ENCODE results near the gene NET1.

Gene NET1

DNA sequence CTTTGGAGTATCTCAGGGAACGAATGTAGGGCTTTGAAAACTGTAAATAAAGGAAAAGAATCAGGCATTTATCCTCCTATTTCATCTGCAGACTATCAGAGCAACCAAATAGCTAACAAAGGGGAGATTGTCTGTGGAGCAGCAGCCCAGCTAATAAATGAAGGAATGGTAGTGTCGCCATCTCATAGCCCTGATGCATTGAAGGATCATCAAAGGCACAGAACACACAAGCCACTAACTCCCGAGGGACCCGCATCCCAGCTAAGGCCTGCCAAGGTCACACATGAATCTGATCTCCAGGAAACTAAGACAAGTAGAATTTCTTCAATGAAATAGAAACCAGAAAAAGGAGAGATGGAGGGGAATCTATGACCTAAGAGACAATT lies 48.8 kb downstream of the NET1 start:
- in situ Hi-C loops (cut with HindIII; ENCODE audit: low sequenced_read_pairs), result no loop called here

DNA sequence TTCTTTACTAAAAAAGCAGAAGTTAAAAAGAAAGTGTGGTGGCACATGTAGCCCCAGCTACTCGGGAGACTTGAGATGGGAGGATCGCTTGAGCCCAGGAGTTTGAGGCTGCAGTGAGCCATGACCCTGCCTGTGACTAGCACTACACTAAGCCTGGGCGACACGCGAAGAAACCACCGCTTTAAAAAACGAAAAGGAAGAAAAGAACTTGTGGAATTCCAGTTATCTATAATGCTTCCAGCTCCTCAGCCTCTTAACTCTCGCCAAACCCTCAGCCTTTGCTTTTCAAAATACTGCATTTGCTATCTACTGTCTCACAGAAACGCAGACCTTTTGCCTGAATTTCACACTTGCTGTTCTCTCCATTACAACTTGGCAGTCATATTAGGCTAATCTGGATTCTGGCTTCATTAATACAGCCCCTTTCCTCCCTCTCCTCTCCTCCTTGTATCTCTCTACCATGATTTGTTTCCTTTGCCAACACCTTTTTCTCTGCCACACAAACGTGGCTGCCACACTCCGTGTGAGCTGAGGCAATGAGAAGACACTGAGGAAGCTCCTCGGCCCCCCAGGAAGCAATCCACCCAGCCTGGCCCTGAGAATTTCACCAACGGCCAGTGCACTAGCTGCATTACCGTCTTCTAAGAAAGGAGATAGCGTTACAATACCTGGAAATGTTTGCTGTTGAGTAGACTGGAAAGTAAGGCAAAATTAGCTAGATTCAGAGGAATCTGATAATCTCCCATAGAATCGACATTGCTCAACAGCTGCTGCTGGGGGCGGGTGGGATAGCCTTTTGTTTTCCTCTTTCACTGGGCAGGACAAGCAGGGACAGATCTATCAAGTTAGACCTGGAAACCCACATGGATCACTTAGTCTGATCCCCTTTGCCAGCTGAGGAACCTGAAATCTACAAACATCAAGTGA lies 49.8 kb downstream of the NET1 start:
- in situ Hi-C loops (cut with HindIII; ENCODE audit: low sequenced_read_pairs), result no loop called here

DNA sequence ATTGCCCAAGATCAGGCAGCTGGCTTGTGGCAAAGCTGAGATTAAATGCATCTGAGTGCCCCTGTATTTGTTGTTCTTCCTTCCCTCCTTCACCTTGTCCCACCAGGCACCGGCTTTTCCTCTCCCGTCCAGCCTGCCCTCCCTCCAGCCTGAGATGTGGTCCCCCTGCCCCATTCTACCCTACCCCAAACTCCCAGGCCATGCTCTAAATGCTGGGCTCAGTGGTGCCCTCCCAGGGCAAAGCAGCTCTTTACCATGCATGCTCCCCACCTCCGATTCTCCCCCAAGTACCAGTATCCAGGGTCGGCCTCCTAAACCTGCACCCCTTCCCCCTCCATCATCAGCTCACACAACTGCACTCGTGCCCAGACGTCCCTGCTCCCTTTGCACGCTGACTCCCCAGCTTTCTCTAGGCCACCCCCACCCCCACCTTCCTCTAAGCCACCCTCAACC lies 50.5 kb downstream of the NET1 start:
- in situ Hi-C loops (cut with HindIII; ENCODE audit: low sequenced_read_pairs), result no loop called here

DNA sequence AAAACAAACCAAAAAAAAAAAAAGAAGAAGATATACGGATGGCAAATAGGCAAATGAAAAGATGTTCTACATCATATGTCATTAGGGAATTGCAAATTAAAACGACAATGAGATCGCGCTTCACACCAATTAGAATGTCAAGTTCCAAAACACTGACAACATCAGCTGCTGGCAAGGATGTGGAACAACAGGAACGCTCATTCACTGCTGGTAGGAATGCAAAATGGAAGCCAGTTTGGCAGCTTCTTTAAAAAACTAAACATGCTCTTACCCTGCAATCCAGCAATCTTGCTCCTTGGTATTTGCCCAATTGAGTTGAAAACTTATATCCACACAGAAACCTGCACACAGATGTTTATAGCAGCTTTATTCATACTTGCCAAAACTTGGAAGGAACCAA lies 52.2 kb downstream of the NET1 start:
- in situ Hi-C loops (cut with HindIII; ENCODE audit: low sequenced_read_pairs), result no loop called here

DNA sequence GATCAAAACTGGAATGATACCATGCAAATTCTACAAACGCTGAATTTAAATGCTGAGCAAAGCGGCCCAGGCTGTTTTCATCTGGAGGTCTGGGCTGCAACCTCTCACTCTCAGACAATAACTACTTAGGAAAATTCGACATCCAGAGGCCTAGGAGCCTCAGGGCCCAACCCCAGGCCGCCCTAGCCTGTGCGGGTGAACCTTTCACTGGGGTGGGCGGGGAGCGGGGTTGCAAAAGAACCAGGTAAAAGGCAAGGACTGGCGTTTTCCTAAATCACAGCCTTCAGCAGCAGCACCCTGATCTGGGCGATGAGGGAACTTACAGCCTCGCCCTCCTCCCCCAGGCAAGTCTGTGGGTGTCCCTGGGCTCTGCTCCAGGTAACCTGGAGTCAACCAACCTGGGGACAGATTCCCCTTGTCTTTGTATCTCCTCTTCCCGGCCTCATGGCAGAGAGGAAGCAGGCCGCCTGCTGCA lies 53.7 kb downstream of the NET1 start:
- in situ Hi-C loops (cut with HindIII; ENCODE audit: low sequenced_read_pairs), result no loop called here

DNA sequence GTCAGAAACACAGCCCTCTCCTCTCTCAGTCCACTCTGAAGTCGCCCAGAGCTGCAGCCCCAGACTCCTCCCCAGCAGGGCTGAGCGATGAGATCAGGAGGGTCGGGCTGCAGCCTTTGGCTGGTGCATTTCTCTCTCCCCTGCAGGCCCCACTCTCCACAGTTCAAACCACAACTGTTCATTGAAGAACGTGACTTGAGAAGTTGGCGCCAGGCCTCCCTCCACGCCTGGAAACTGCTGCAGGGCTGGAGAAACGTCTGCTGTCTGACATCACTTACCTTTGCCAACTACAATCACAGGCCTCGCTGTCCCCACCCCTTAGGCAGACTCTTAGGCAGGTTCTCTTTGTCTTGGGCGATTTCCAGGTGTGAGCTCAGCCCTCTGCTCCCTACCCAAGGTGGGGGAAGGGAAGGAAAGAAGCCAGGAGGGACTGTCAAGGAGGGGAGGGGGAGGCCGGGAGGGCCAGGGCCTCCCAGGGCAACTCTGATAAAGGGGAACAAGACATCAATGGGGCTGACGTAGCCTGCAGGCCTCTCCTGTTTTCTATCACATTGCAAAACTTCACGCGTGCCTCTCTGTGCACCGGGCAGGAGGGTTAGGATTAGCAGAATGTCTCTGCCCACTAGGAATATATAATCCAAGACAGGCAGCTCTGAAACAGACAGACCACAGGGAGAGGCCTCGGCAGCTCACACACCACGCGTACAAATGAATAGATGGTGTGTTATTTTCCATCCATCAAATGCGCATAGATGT lies 54.3 kb downstream of the NET1 start:
- in situ Hi-C loops (cut with HindIII; ENCODE audit: low sequenced_read_pairs), result no loop called here

DNA sequence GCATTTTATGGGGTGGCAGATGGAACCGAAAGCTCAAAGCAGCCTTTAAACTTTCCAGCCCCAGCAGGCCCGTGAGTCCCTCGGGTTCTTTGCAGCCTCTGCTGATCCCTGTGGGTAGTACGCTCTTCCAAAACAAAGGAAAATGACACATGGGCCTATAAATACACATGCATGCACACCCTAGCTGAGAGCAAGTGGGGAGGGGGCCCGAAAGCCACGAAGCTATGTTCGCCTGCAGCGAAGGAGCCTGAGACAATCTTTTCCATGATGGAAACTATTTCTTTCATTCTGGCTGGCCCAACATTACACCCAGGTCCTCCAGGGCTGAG lies 54.8 kb downstream of the NET1 start:
- in situ Hi-C loops (cut with HindIII; ENCODE audit: low sequenced_read_pairs), result no loop called here

DNA sequence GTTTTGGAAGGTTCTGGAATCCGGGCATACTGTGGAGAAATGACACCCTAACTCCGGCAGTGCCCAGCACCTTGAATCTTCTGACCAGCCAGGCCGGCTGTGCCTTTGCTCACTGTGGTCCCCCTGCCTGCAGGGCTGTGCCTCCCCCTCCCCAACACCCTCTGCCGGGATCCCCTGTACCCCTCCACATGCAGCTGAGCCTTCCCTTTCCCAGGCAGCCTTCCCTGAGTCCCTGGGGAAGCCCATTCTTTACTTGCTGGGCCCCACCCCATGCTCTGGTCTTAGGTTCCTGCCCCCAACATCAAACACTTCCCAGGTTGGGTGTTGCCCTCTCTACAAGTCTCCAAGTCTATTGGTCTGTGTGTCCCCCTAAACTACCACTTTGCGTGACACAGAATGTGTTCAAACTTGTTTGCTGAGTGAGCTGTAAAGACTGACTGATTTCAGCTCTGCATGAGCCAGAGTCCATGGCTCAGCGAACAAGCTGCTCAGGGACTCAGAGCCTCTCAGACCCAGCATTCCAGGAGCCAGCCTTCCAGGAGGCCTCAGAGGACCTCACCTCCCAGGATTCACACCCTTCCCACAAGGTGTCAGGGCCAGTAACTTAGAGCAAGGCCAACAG lies 55.4 kb downstream of the NET1 start:
- in situ Hi-C loops (cut with HindIII; ENCODE audit: low sequenced_read_pairs), result no loop called here

DNA sequence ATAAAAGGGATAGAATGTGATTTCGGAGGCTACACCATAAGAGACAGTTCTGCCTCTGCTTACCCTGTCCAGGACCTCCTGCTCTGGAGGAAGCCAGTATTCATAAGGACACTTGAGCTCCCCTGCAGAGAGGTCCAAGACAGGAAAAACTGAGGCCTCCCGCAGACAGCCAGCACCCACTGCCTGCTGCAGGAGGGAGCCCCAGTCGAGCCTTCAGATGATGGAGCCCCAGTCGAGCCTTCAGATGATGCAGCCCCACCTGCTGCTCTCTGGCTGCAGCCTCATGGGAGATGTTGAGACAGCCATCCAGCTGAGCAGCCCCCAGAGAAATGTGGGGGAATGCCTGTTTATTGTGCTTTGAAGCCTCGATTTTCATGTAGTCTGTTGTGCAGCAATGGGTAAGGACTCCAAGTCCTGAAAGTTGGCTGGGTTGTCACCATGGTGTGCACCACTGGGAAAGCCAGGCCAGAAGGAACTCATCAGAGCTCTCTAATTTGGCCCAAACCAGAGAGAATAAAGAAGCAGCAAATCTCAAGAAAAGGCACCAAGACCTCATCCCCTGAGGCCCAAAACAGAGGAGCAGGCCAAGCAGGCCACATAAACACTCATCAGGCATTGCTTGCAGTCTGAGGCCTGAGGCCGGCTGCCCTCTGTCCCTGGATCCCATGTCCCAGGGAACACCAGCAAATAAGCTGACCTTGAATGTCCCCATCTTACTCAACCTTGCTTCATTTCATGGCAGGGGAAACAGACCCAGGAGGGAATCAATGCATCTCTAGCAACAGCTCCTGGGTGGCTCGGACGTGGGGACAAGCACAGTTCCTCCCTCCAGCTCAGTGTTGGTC lies 56.1 kb downstream of the NET1 start:
- in situ Hi-C loops (cut with HindIII; ENCODE audit: low sequenced_read_pairs), result no loop called here

DNA sequence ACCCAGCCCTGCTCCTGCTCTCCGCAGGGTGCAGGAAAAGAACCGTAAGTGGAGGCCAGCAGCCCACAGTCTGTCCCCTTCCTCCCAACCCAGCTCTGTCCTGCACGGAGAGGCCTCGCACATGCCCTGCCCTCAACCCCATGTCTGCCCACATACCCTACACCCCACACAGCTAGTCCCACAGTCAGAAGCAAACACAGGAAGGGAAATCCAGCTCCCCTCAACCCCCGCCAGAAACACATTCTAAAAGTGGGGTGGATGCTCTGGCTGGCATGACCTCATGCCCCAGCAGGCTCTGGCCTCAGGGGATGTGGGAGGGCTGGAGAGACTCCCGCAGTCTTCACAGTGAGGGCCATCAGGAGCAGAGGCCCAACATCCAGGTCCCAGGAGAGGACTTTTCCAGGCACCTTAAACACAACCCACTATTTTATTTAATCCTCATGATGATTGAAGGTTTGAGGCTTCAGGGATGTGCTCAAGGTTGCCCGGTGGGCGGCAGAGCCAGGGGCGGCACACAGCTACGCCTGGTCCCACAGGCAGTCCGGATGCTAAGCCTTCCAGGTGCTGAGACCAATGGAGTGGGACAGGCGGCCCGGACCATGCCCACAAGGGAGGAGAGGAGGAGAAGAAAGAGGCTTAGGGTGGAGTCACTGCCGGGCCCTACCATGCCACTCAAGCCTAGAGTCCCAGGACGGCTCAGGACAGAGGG lies 57.1 kb downstream of the NET1 start:
- in situ Hi-C loops (cut with HindIII; ENCODE audit: low sequenced_read_pairs), result no loop called here

DNA sequence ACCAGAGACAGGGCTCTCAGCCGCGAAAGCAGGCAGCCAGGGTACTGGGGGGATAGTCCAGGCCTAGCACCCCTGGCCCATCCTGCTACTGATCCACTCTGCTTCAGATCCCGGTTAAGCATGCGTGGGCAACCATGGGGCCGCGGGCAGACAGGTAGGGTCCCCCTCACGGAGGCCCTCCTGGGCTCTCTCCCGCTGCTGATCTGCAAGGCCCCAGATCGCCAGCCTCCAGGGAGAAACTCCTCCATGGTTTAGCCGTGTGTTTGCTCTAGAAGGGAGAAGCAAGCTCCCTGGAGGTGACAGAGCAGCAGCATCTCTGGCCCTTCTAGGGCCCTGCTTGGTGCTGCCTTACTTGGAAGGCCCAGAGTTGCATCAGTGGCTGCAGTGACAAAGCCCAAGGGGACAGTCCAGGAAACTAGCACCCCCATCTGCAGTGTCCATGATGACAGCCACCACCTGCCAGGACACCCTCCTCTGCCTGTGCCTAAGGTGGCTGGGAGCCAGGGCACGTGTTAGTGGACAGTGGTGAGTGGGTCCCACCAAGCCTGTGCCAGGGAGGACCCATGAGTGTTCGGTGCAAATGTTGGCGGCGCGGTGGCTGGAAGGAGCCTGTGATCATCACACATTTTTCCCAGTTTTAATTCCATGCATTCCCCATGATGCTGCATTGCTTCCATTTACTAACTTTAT lies 57.9 kb downstream of the NET1 start:
- in situ Hi-C loops (cut with HindIII; ENCODE audit: low sequenced_read_pairs), result no loop called here

DNA sequence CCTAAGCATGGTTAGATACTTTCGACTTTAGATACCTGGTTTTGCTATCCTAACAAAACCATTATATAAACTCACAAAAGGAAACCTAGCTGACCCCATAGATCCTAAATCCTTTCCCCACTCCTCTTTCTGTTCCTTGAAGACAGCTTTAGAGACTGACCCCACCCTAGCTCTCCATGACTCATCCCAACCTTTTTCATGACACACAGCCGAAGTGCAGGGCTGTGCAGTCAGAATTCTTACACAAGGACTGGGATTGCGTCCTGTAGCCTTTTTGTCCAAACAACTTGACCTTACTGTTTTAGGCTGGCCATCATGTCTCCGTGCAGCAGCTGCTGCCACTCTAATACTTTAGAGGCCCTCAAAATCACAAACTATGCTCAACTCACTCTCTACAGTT lies 62.3 kb downstream of the NET1 start:
- in situ Hi-C loops (cut with HindIII; ENCODE audit: low sequenced_read_pairs), result loop anchor here (25.0 kb wide), 1 partner anchor 87 kb away; no protein-coding TSS in a partner anchor

DNA sequence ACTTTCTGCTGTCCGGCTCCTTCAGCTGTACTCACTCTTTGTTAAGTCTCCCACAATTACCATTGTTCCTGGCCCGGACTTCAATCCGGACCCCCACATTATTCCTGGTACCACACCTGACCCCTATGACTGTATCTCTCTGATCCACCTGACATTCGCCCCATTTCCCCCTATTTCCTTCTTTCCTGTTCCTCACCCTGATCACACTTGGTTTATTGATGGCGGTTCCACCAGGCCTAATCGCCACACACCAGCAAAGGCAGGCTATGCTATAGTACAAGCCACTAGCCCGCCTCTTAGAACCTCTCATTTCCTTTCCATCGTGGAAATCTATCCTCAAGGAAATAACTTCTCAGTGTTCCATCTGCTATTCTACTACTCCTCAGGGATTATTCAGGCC lies 62.7 kb downstream of the NET1 start:
- in situ Hi-C loops (cut with HindIII; ENCODE audit: low sequenced_read_pairs), result loop anchor here (25.0 kb wide), 1 partner anchor 88 kb away; no protein-coding TSS in a partner anchor

DNA sequence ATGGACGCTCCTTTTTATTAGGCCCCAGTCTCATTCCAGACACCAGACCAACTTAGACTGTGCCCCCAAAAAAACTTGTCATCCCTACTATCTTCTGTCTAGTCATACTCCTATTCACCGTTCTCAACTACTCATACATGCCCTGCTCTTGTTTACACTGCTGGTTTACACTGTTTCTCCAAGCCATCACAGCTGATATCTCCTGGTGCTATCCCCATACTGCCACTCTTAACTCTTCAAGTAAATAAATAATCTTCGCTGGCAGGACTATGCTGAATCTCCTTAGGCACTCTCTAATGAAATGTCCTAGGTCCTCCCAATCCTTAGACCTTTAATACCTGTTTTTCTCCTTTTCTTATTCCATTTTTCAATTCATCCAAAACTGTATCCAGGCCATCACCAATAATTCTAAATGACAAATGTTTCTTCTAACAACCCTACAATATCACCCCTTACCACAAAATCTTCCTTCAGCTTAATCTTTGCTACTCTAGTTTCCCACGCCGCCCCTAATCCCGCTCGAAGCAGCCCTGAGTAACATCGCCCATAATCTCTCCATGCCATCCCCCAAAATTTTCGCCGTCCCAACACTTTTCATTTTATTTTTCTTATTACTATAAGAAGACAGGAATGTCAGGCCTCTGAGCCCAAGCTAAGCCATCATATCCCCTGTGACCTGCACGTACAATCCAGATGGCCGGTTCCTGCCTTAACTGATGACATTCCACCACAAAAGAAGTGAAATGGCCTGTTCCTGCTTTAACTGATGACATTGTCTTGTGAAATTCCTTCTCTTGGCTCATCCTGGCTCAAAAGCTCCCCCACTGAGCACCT lies 63.8 kb downstream of the NET1 start:
- in situ Hi-C loops (cut with HindIII; ENCODE audit: low sequenced_read_pairs), result loop anchor here (25.0 kb wide), 1 partner anchor 89 kb away; no protein-coding TSS in a partner anchor

DNA sequence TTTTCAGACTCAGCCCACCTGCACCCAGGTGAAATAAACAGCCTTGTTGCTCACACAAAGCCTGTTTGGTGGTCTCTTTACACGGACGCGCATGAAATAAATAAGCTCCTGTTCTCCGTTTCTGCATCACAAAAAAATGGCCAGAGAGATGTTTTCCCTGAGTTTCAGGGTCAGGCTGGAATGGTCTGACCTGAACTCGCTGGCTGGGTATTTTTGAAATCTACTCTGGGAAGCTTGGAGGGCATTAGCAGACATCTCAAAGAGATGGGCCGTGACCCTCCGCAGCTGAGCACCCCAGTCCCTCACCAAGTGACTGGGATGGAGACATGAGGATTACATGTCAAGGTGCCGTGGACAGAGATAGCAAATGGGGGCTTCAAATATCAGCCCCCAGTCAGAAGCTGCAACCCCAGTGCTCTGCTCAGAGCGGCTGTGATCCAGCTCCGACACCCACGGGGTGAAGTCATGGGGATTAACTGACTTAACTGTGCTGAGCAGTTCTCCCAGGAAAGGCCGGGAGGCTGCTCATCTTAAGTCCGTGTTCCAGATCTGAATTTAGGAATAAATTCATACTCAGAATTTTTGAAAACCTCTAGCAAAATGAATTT lies 64.7 kb downstream of the NET1 start:
- in situ Hi-C loops (cut with HindIII; ENCODE audit: low sequenced_read_pairs), result loop anchor here (25.0 kb wide), 1 partner anchor 90 kb away; no protein-coding TSS in a partner anchor

DNA sequence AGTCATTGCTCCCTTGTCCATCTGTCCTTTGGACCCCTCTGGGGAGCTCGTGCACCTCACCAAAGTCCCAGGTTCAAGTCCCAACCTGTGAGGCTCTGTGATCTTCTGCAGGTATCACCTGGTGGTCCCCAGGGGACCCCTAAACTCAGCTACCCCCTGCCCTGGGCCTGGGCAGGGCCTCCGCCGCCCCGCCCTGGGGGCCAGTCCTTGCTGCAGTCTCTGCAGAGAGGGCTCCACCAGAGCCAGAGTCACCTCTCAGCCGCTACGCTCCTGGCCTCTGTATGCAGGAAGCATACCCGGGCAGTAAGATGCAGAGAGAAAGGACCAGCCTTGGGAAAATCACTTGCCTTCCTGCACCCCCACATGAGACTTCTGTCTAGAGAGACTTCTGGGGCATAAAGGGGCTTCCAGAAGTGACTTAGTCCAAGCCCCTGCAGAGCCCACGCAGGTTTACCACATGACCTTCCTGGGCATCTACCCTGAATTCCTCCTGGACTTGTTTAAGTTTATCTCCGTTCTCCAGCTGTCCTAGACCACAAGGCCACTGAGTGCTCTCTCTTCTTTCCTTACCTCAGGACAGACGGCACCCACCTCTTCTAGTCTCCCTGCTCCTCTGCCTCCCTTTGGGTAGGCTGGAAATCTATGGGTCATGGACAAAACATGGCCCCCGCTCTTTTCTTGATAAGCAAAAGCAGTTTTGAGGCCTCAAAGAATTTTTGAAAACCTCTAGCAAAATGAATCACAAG lies 65.8 kb downstream of the NET1 start:
- in situ Hi-C loops (cut with HindIII; ENCODE audit: low sequenced_read_pairs), result loop anchor here (25.0 kb wide), 1 partner anchor 91 kb away; no protein-coding TSS in a partner anchor

DNA sequence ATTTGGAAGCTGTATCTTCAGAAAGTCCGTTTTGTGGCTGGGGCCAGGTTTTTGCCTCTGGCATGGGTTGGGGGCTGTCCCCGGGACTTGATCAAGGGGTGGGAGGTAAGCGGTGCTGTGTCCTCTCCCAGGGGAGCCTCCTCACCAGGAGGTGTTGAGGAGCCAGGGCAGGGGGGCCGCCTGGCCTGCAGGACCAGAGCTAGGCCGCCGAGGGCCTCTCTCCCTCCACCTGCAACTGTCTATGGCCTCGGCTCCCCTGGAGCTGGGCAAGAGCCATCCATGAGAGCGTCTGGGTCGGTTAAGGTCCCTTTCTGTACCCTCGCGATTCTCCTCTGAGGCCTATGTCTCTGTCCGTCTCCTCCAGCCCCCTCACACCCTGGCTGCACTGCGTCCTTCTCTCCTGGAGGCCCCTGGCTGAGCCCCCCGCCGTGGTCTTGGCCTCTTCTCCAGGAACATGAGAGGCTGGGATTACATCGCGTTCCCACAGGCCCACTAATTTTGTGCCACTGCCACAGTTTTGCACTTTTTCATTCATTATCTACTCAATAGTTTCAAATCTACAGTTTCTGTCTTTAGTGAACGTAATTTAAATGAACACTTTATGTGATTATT lies 66.4 kb downstream of the NET1 start:
- in situ Hi-C loops (cut with HindIII; ENCODE audit: low sequenced_read_pairs), result loop anchor here (25.0 kb wide), 1 partner anchor 91 kb away; no protein-coding TSS in a partner anchor

All from endothelial cell of hepatic sinusoid (primary cell).